DMS153 treated with DMSO at 0.1 percent for 48 hours (cell line): ENCODE measurements around the gene KCNH8.

Experiments used
- DNase-seq: peaks from one replicate; lab custom pipeline; 2025; ENCODE audit not compliant: unreplicated experiment; lab: John Stamatoyannopoulos, UW

KCNH8 gene

DNA sequence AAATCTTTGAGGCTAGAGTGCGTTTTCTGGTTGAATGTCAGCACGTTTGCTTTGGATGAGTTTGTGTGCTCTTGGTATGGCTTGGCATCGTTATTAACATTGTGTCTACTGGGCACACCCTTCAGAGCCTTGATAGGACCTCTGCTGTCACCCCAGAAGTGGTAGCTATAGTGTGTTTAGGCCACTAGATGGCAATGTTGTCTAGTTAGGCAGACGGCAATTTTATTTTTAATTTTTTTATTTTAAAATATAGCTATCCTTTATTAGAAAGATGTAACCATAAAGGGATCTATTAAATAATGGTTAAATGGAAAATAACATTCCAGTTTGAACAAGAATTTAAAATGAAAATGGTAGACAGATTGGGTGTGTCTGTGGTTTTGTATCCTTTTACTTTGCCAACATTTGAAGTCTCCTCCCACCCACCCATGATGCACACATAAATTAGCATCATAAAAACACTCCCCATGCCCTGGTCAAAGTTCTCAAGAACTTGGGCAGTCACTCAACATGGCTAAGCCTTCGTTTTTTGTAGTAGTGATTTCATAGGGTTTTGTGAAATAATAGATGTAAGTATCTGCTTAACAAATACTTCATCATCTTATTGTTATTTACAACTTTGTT lies 200.7 kb downstream of the KCNH8 start:
- DNase-seq, result no peak

DNA sequence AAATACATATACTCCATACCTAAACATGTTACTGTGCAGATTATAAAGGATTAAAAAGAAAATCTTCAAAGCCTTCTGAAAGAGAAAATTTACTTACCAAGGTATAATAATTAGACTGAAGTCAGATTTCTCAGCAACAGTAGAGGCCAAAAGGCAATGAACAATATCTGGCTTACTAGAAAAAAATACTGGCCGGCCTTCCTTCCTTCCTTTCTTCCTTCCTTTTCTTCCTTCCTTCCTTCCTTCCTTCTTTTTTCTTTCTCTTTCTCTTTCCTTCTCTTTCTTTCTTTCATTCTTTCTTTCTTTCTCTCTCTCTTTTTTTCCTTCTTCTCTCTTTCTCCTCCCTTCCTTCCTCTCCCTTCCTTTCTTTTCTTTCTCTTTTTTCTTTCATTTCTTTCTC lies 209.6 kb downstream of the KCNH8 start:
- DNase-seq, result no peak

GRCh38 chr3:19363071-19363470 lies 214.8 kb downstream of the KCNH8 start:
- no peak for DNase-seq

GRCh38 chr3:19364148-19364547 lies 215.8 kb downstream of the KCNH8 start:
- DNase-seq, result no peak

- no peak for DNase-seq
Measured at GRCh38 chr3:19365471-19365870, 217.2 kb downstream of the KCNH8 start.

GRCh38 chr3:19384868-19385267 lies 236.6 kb downstream of the KCNH8 start:
- DNase-seq, result no peak

DNA sequence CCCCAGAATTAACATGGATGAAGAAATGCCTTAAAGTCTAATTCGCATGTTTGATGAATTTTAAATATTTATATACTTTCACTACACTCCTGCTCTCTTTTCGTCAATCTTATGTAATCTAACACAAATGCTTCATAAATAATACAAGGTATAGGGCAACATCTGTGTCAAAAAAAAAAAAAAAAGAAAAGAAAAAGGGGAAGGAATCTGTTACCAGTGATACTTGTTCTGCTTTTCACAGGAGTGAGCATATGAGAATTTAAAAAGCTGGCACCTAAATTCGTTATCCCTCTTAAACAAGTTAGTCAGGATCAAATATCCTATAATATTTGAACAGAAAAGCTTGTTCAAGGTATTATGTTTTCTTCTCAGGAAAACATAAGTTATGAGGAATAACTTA lies 243.8 kb downstream of the KCNH8 start:
- DNase-seq, result no peak

DNA sequence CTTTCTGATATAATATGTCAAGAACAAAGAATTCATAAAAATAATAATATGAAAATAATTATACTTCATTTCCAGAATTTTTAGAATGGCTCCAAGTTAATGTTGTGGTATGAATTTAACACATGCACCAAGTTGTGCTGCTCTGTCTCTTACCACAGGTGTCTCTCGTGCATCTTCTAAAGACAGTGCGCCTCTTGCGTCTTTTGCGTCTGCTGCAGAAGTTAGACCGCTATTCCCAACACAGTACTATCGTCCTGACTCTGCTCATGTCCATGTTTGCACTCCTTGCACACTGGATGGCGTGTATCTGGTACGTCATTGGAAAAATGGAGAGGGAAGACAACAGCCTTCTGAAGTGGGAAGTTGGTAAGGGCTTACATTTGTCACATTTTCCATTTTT lies 246.6 kb downstream of the KCNH8 start:
- no peak for DNase-seq

GRCh38 chr3:19396726-19397125 lies 248.4 kb downstream of the KCNH8 start:
- DNase-seq, result no peak

GRCh38 chr3:19399356-19399755 lies 251.0 kb downstream of the KCNH8 start:
- DNase-seq, result no peak

- no peak for DNase-seq
Measured at GRCh38 chr3:19399836-19400235, 251.5 kb downstream of the KCNH8 start.

DNA sequence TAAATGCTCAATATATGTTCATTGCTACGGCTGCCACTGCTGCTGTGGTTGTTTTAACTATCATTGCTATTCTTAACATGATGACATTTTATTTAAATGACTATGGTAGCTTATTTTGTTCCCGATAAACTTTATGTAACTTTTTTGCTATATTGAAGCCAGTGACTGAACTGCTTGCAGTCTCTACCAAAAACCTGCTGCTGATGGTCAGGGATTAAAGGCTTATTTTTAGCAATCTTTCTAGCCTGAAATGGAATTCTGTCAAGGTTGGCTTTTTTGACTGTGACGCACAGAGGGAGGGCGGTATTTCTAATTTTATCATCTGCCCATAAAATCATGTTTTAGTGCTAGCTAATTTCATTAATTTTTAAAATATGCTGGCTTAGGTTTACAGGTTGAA lies 271.8 kb downstream of the KCNH8 start:
- DNase-seq, result no peak

GRCh38 chr3:19425825-19426224 lies 277.5 kb downstream of the KCNH8 start:
- DNase-seq, result no peak

DNA sequence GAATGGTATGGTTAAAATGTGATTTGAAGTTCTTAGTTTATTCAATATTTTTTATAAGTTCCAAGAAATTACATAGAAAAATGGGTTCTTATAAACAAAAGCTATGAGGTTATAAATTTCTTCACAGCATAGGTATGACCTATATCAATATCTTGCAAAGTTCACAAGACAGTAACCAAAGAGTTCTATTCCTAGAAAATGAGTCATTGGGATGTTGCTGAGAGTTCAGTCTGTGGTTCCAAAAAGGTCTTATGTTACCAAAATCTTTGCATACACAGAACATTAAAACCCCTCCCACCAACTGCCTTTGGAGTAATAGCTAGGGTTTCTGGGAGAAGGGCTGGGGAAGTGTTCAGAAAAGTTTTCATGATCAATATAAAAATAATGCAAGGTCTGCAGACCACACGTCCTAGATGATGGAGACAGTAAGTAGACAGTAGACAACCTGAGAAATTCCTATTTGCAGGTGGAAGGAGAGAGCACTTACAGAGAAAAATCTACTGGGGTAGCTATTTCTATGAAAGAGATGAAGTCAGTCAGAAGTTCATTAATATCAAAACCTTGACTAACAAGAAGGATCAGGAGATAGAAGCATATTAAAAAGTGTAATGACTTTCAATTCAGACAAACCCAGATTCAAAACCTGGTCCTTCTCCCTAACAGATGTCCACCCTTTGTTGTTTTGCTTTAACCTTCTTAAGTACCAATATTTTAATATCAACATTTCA lies 279.3 kb downstream of the KCNH8 start:
- DNase-seq, result no peak

GRCh38 chr3:19428729-19429128 lies 280.4 kb downstream of the KCNH8 start:
- no peak for DNase-seq

DNA sequence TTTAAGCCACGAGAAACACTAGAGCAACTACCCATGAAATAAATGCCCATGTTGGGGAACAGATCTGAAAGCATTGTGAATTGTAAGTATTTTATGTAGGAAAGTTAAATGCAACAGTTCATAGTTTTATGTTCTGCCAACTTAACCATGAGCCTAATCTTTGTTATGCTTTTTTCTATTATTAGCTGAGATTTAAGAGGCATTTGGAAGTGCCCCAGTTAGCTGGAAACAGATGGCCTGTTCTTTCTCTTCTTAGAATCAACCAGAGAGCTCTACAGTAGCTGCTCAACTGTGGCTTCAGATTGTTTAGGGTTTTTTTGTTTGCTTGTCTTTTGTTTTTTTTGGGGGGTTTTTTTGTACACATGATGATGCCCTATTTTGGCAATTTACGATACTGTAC lies 284.4 kb downstream of the KCNH8 start:
- DNase-seq, result no peak

DNA sequence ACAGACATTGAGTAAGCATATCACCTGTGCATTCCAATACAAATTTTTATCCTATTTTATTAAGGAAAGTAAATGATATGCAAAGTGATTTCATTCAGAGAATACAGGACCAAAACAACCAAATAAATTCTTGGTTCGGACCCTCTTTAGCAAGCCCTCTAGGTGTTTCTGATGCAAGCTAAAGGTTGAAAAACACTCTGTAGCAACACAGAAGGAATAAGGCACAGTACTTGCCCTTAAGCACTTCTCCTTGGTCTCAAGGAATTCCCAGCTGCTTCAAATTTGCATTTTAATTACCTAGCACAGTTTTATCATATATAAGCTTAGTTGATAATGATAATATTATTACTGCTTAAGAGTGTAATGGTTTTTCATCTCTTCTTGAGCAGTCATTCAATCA lies 288.4 kb downstream of the KCNH8 start:
- no peak for DNase-seq

DNA sequence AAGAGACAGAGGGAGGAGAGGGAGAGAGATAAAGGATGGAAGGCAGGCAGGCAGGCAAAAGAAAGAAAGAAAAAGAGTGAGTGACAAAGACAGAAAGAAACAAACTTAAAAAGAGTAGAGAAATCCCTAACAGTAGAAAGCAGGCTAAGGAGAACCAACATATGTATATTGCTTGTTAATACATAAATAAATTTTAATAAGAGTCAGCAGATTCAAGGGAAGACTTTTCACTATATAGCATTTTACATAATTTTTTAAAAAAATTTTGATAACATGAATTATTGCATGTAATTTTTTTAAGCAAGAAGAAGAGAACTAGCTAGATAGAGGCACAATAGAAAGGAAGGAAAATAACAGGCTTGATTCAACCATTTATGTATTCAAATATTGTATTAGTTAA lies 291.6 kb downstream of the KCNH8 start:
- no peak for DNase-seq

DNA sequence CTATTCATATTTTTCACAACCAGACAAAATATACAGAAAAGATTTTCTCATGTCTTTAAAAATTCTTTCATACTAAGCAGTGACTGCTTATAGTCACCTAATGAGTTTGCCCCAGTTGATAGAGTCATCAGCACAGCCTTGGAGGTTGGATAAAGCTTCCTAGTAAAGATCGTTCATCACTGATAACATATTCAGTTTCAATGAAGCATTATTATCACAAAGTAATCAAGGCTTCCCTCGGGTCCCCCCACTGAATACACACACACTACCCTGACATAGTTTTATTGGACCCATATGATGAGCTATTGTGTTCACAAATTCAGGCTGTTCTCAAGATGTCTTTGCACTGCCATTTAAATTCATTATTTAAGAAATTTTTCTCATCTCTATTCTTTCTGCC lies 297.8 kb downstream of the KCNH8 start:
- no peak for DNase-seq

GRCh38 chr3:19446687-19447086 lies 298.4 kb downstream of the KCNH8 start:
- no peak for DNase-seq

DNA sequence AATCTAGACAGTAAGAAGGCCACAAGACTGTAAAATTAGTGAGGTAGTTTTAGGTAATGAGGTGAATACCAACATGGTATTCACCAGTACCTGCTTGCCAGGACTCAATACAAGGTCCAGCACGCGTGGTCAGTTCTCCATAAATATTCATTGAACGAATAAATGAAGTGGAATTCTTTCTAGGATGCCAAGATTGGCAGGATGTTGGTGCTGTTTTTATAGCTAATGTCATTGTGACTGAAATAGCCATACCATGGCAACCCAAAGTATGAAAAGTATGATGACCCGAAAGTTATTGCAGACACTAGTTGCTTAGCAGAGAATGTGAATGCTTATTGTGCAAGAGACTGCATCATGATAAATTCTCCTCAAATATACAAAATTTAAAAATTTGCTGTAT lies 307.2 kb downstream of the KCNH8 start:
- DNase-seq, result no peak

GRCh38 chr3:19456738-19457137 lies 308.4 kb downstream of the KCNH8 start:
- no peak for DNase-seq

- no peak for DNase-seq
Measured at GRCh38 chr3:19457449-19457848, 309.1 kb downstream of the KCNH8 start.
